ENCODE results near the gene TRAF3IP1. TPM values are rescaled to one million over a fixed set of nuclear protein-coding genes. Genes with fewer than 3 reads are reported as not detected.

The TRAF3IP1 gene
- total RNA-seq, 1 experiment from 2014 or later: 8.2 TPM

DNA sequence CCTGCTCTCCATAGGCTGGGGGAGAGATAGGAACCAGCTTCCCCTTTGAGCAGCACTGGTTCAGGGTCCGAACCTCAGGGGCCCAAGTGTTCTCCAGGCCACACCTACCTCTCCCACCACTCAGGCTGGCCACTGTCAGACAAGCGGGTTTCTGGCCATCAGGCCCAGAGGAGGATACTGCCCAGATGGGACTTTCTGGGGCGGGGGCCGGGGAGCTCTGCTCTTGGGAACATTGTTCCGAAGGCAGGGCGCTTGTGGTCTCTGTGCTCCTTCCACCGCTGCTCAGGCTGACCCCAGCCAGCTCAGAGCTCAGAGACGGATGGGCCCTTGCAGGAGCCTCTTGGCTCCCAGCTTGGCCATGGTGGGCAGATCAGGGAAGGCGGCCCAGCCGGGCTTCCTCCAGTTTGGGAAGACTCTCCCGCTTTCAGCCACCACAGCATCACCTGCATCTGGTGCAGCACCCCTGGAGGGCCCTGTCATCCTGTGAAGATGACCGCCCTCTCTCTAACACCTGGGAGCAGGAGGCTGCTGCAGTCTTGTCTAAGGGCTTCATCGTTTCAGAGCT is 5.2 kb upstream of the TRAF3IP1 start:
- Histone ChIP-seq H3F3A (ENCODE audit: low read length, unreplicated experiment) (no peaks in the 10 kb centered on the region), H3K4me3 (ENCODE audit: low read length) (no peak overlapping the region), H3K4me2 (ENCODE audit: low read length) (no peak overlapping the region), H3K9me2 (replicated peaks; ENCODE audit: low read length) (no peaks in the 10 kb centered on the region), H3K79me2 (ENCODE audit: low read length) (no peaks in the 10 kb centered on the region), H2AFZ (ENCODE audit: low read length) (no peak overlapping the region), H3K27ac (ENCODE audit: low read length) (no peak overlapping the region), H3K36me3 (ENCODE audit: low read depth, low read length) (no peaks in the 10 kb centered on the region), H3K4me1 (ENCODE audit: insufficient read depth, low read length) (no peaks in the 10 kb centered on the region), H3K27me3 (ENCODE audit: low read length) (no peaks in the 10 kb centered on the region), H3K9me3 (ENCODE audit: low read length) (no peaks in the 10 kb centered on the region), H4K20me1 (ENCODE audit: low read length) (no peaks in the 10 kb centered on the region), H3K9ac (ENCODE audit: low read length) (no peak overlapping the region)
- ATAC-seq (no peak), DNase-seq (no peak)
- POLR2A ChIA-PET (ENCODE audit: unreplicated experiment): no interaction called here
- CTCF ChIA-PET: no interaction called here
- no TSS peak for BruUV-seq (replicated peaks)
- intact Hi-C loops (cut with micrococcal nuclease): no loop called here
- TF ChIP-seq, protein P1, sequence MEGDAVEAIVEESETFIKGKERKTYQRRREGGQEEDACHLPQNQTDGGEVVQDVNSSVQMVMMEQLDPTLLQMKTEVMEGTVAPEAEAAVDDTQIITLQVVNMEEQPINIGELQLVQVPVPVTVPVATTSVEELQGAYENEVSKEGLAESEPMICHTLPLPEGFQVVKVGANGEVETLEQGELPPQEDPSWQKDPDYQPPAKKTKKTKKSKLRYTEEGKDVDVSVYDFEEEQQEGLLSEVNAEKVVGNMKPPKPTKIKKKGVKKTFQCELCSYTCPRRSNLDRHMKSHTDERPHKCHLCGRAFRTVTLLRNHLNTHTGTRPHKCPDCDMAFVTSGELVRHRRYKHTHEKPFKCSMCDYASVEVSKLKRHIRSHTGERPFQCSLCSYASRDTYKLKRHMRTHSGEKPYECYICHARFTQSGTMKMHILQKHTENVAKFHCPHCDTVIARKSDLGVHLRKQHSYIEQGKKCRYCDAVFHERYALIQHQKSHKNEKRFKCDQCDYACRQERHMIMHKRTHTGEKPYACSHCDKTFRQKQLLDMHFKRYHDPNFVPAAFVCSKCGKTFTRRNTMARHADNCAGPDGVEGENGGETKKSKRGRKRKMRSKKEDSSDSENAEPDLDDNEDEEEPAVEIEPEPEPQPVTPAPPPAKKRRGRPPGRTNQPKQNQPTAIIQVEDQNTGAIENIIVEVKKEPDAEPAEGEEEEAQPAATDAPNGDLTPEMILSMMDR (conservative IDR thresholded peaks at IDR 0.05; ENCODE audit: low read depth, low read length): no peak
- TF ChIP-seq EZH2 (IDR thresholded peaks at IDR 0.05; ENCODE audit: low read length, unreplicated experiment): no peak
- TF ChIP-seq EZH2phosphoT487 (IDR thresholded peaks at IDR 0.05; ENCODE audit: borderline replicate concordance, low read length): no peak

- peak overlapping the region; percentile 55 for H2AFZ ChIP-seq (ENCODE audit: low read length)
- H3K9ac ChIP-seq (ENCODE audit: low read length): peak overlapping the region; percentile 63
- peak overlapping the region; percentile 78 for H3K4me3 ChIP-seq (ENCODE audit: low read length)
- no peaks in the 10 kb centered on the region for H3K9me3 ChIP-seq (ENCODE audit: low read length)
- H3K4me1 ChIP-seq (ENCODE audit: insufficient read depth, low read length): 0 out of 2 replicates have a peak, but pooled peaks cover 7% of the 10 kb centered on the region
- peak overlapping the region; percentile 94 for H3K4me2 ChIP-seq (ENCODE audit: low read length)
- no TSS peak for BruUV-seq (replicated peaks)
- ChIA-PET POLR2A (ENCODE audit: unreplicated experiment) (no interaction called here), CTCF (interaction anchor here (0.6 kb wide), 1 partner anchor 456 kb away, joined by 5 read pairs; no protein-coding TSS in a partner anchor)
- no peaks in the 10 kb centered on the region for H3K36me3 ChIP-seq (ENCODE audit: low read depth, low read length)
- DNase-seq (peak; percentile 3), ATAC-seq (peak; percentile 14)
- TF ChIP-seq EZH2 (IDR thresholded peaks at IDR 0.05; ENCODE audit: low read length, unreplicated experiment) (no peak), EZH2phosphoT487 (IDR thresholded peaks at IDR 0.05; ENCODE audit: borderline replicate concordance, low read length) (no peak)
- TF ChIP-seq, protein P1 (conservative IDR thresholded peaks at IDR 0.05; ENCODE audit: low read depth, low read length): no peak
- H3K9me2 ChIP-seq (replicated peaks; ENCODE audit: low read length): no peaks in the 10 kb centered on the region
- no peaks in the 10 kb centered on the region for H3F3A ChIP-seq (ENCODE audit: low read length, unreplicated experiment)
- peaks cover 31% of the 10 kb centered on the region for H3K79me2 ChIP-seq (ENCODE audit: low read length)
- H4K20me1 ChIP-seq (ENCODE audit: low read length): no peaks in the 10 kb centered on the region; the same call in 1 of the 2 replicates
- intact Hi-C loops (cut with micrococcal nuclease): loop anchor here (1.0 to 5.0 kb wide), 3 partner anchors 30 to 63 kb away; no protein-coding TSS in a partner anchor
- H3K27ac ChIP-seq (ENCODE audit: low read length): no peak overlapping the region
- H3K27me3 ChIP-seq (ENCODE audit: low read length): no peaks in the 10 kb centered on the region
Measured at GRCh38 chr2:238320648-238321281, 447 bp downstream of the TRAF3IP1 start.

DNA sequence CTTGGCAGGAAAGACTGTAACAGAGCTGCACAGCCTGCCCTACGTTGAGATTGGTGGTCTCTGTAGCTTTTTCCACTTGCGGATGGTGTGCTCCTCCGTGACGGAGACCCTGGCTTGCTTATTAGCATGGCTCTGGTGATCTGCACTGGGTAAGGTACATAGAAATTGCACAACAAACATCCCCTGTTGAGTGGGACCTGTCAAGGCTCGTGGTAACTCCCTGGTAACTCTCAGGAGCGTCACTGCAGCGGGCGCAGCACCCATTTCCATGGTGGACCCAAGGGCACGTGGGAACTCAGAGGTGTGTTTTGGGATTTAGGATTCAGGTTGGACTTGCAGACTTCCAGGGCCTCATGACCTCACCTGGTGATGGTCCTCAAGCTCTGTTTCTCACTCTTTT is 1.1 kb downstream of the TRAF3IP1 start:
- POLR2A ChIA-PET (ENCODE audit: unreplicated experiment): no interaction called here

More for the DNA sequence above, 1.1 kb downstream of the TRAF3IP1 start:
- H3K4me1 ChIP-seq (ENCODE audit: insufficient read depth, low read length): 0 out of 2 replicates have a peak, but pooled peaks cover 7% of the 10 kb centered on the region
- H3K4me2 ChIP-seq (ENCODE audit: low read length): peak overlapping the region; percentile 94
- TF ChIP-seq EZH2phosphoT487 (IDR thresholded peaks at IDR 0.05; ENCODE audit: borderline replicate concordance, low read length): no peak
- TF ChIP-seq, protein P1 (conservative IDR thresholded peaks at IDR 0.05; ENCODE audit: low read depth, low read length): no peak
- TF ChIP-seq EZH2 (IDR thresholded peaks at IDR 0.05; ENCODE audit: low read length, unreplicated experiment): no peak
- no peaks in the 10 kb centered on the region for H3K36me3 ChIP-seq (ENCODE audit: low read depth, low read length)
- H3K79me2 ChIP-seq (ENCODE audit: low read length): peaks cover 31% of the 10 kb centered on the region
- H4K20me1 ChIP-seq (ENCODE audit: low read length): no peaks in the 10 kb centered on the region; the same call in 1 of the 2 replicates
- no peak overlapping the region for H3K27ac ChIP-seq (ENCODE audit: low read length)
- H2AFZ ChIP-seq (ENCODE audit: low read length): peak overlapping the region; percentile 55
- no peaks in the 10 kb centered on the region for H3K9me3 ChIP-seq (ENCODE audit: low read length)
- H3K9ac ChIP-seq (ENCODE audit: low read length): peak overlapping the region; percentile 63
- ATAC-seq: no peak
- intact Hi-C loops (cut with micrococcal nuclease): loop anchor here (5.0 kb wide), 1 partner anchor 64 kb away; no protein-coding TSS in a partner anchor
- DNase-seq: no peak
- no TSS peak for BruUV-seq (replicated peaks)
- H3F3A ChIP-seq (ENCODE audit: low read length, unreplicated experiment): no peaks in the 10 kb centered on the region
- H3K4me3 ChIP-seq (ENCODE audit: low read length): peak overlapping the region; percentile 78
- no peaks in the 10 kb centered on the region for H3K9me2 ChIP-seq (replicated peaks; ENCODE audit: low read length)
- CTCF ChIA-PET: no interaction called here
- H3K27me3 ChIP-seq (ENCODE audit: low read length): no peaks in the 10 kb centered on the region
